HG03159 (cell line): Measurements from ENCODE around the gene UTP14A.

Experiments used
- ATAC-seq: cut with Tn5 transposase; IDR thresholded peaks from one replicate; pipeline ENCODE4 v1.9.1; 2021; ENCODE audit warnings: mild to moderate bottlenecking, moderate library complexity; ENCODE audit not compliant: unreplicated experiment

The UTP14A gene

DNA sequence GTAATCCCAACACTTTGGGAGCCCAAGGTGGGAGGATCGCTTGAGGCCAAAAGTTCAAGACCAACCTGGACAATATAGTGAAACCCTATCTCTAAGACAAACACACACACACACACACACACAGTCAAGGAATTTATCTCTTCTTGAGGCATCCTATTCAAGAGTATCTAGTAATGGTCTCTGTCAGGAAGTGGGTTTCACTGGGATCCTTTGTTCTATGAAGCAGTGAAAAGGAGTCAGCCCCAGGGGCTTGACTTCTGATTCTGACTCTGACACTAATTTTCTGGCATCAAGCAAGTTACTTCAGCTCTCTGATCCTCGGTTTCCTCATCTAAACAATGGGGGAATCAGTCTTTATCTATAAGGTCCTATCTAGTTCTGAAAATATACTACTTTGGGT lies 34.8 kb downstream of the UTP14A start:
- no peak for ATAC-seq

DNA sequence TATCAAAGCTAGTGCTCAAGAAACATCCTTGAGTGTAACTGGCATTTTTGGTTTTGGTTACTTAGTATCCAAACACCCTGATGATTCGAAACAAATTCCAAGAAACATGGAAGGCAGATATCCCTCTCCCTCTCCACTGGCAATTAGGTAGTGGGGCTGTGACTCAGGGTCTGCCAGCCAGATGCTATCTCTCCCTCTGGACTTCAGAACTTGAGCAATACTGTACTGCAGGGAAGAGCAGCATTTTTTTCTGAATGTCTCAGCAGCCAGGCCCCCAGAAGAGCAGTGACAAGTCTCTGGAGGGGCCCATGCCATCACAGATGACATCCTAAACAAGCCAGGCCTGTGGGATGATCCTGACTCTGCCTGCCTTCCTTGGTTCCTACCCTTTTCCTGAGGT lies 39.2 kb downstream of the UTP14A start:
- no peak for ATAC-seq

DNA sequence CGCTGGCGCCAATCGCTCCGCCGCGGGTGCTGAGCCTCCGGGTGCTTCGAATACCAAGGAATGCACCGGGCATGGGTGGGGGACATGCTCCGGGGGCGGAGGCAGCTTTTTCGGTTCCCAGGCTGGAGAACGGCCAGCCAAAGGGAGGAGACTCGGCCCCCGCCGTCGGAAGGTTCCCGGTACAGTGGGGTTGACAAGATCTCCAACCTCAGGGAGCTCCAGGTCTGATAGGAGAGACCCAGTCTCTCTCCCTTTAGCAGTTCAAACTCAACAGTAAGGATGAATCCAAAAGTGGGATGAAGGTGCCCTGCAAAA lies 47.3 kb downstream of the UTP14A start:
- no peak for ATAC-seq

DNA sequence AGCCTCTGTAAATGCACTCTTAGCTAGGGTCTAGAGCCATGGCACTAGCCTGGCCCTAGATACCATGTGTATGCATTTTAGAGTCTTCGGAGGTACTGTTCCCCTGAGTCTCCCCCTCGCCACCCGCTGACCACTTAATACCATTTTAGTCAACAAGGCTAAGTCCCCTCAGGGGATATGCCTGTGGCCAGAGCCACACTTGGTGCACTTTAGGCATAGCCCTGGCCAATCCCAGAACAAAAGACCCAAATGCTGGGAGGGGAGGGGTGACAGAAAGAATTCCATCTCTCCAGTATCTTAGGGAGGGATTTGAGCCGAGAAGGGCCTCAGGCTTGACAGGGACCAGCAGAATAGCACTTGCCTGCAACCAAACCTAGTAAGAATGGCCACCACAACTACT lies 47.9 kb downstream of the UTP14A start:
- no peak for ATAC-seq

DNA sequence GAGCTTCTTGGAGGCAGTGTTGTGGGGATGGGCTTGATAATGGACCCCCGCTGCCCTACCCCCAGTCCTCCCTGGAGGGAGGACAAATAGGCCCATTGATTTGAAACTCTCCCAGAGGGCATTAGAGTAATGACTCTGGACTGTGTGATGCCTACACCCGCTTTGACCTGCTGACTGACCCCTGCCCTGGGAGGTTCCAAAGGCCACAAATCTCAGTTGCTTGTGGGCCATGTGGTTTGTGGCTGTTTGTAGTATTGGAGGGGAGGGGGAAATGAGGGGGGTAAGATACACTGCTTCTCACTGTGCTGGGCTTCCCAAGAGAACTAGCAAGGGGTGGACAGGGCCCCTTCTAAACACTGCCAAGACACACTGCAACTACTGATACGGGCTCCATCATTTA lies 48.8 kb downstream of the UTP14A start:
- no peak for ATAC-seq

DNA sequence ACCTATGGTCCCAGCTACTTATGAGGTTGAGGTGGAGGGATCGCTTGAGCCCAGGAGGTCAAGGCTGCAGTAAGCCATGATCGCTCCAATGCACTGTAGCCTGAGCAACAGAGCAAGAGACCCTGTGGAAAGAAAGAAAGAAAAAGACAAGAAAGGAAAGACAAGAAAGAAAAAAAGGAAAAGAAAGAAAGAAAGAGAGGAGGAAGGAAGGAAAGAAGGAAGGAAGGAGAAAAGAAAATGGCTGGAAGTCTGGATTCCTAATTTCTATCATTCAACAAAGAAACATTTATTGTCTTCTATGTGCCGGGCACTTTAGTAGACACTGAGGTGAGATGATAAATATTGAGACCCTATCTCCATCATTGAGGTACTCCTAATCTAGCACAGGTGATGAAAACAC lies 49.7 kb downstream of the UTP14A start:
- ATAC-seq: no peak

DNA sequence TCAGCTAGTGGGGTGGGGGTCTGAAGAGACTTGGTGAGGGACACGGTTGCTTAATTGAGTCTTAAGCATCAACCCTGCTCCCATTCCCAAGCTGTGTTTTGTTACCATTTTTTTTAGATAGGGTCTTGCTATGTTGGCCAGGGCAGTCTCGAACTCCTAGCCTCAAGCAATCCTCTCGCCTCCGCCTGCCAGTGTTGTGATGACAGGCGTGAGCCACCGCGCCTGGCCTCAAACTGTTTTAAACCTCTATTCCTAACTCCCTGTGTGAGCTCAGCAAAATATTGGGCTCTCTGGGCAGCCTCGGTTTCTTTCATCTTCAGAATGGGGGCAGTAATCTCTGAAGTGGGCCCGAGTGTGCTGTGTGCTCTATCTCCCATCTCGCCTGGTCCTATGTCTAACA lies 50.2 kb downstream of the UTP14A start:
- no peak for ATAC-seq

DNA sequence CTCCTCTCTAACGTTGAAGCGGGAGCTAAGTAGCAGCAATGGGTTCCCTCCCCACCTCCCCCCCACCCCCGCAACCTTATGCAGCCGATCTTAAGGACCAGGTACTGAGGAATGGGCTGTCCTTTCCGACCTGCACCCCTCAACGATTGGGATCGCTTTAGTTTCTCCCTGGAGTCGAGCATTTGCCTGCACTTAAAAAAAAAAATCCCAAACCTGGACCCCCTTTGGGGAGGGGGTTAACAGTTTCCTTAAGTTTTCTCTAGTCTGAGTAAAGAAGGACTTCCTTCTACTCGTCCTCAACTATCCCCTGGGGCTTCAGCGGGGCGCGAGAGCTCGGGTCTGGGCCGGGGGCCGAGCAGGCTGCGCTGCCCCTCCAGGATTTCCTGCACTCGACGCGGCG lies 50.8 kb downstream of the UTP14A start:
- no peak for ATAC-seq

DNA sequence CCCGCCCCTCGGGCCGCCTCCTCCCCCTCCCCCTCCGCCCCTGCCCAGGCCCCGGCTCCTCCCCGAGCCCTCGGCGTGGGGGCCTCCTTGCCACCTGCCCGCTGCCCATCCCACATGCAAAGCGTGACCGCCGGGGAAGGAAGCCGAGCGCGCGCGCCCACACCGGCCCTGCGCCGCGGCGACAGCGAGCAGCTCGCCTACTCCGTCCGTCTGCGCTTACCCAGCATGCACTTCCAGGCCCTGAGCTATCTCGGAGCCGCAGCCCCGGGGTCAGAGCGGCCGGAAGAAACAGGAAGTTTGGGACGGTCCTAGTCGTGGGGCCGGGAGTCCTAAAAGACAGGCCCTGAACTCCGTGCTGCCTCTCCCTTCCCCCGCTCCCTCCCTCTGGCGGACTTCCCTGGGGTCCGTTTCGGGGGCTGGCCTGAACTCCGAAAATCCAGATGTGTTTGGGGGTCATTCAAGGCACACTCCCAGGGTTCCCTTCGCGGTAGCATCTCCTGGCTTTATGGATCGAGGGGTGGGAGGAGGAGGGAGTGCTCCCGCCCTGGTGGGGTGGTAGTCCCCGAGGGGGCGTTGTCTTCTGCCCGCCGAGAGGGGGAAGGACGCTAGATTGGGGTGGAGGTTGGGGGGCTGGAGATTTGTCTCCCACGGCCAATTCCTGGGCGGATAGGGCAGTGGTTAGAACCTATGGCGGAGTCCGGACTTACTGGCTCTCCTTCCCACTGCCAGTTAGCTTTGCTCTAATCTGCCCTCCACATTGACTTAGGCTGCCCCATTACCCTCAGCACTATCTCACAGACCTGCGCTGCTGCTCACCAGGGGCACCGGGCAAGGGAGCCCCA lies 51.5 kb downstream of the UTP14A start:
- ATAC-seq: peak; percentile 55

DNA sequence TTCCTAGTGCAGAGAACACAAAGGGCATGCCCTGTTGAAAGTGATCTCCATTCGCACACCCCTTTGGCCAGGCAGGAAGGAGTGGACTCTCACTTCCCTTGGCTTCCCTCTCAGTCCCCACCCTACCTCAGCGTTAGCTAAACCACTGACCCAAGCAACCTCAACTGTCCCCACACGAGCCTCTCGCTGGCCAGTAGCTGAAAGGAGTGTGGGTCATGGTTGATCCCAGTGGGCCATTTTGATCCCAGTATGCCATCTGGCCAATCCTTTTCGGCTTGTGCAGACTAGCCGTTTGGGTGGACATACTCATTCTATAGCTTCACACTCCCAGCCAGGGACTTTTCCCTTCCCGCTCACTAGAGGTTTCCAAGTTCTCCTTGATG lies 52.1 kb downstream of the UTP14A start:
- no peak for ATAC-seq

DNA sequence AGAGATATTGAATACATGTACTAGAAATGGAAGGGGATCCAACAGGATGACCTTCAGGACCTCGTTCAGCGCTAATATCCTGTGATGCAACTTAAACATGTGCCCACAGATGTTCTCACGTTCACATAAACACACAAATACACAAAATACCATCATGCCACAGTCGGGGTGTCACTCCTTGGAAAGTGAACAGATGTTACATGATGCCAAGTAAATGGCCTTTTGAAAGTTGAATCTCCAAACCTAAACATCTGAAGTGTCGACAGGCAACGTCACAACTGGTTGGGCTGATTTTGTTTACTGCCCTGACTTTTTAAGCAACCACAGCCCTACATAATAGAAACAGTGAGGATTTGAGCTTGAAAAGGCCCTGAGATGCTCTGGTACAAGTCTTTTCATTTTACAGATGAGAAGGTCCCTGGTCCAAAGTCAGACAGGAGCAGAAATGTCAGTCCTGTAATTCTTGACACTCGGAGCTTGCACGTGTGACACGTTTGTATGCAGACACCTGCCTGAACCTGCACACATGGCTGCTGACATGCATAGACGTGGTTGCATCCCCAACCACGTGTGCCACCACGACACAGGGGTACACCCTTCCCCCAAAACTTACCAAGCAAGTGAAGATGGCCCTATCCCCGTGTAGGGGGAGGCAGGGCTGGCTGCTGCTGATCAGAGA lies 53.0 kb downstream of the UTP14A start:
- ATAC-seq: no peak

DNA sequence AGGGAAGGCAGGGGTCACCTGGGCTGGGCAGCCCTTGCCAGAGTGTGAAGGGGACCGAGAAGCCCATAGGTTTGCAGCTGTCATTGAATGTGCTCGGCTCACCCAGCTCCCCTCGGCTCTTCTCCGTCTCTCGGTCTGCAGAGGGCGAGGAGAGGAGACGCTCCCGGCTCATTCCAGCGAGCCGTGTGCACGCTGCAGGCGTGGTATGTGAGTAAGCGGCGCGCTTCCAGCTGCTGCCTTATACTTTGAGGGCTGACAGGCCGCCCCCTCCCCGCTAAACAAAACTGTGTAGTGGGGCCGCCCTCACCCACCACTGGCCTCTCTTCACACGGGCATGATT lies 53.5 kb downstream of the UTP14A start:
- no peak for ATAC-seq

DNA sequence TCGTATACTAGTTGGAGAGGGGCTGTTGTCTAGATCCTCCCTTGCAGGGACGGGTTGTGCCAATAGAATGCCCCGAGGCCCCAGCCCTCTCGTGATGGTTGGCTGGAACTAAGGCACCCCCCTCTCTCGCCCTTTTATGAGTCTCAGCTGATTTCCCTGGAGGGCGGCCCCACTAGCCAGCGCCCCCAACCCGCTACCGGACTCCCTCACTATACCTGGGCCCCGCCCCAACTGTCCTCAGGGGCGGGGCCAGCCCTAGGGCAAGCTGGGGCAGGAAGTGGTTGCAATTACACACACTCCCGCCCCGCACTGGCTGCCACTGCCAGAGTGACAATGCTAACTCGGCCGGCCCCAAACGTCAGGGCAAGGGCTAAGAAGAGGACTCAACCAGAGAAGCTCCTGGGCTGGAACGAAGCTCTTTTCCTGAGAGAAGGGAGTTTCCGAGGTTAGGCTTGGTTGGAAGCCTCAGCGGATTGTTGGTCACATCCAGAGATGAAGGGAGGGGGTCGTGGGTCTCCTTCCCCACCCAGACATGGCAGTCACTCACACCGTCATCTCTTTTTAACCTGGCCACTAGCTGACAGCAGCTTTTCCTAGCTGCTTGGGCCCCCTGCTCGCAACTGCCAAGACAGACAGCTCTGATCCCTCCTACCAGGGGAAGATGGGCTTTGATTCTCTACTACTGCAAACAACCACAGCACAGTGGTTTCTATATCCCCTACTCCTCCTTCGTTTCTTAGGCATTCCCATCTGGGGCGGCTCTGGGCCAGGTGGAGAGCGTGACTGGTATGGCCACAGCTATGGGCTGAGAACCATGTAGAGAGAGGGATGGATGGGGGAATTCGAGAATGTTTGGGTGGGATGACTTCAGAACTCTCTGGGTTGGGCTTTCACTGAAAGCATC lies 55.5 kb downstream of the UTP14A start:
- peak; percentile 87 for ATAC-seq

DNA sequence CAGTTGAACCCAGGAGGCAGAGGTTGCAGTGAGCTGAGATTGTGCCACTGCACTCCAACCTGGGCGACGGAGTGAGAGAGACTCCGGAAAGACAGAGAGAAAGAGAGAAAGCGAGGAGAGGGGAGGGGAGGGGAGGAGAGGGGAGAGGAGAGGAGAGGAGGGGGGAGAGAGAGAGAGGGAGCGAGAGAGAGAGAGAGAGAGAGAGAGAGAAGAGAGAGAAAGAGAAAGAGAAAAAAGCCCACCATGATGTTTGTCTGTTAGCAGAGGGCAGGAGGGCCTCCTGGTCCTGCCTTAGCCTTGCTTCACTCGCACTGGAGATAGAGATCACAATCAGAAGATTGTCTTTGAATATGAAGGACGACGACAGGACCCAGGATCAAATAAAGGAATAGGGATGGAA lies 57.8 kb downstream of the UTP14A start:
- ATAC-seq: no peak

DNA sequence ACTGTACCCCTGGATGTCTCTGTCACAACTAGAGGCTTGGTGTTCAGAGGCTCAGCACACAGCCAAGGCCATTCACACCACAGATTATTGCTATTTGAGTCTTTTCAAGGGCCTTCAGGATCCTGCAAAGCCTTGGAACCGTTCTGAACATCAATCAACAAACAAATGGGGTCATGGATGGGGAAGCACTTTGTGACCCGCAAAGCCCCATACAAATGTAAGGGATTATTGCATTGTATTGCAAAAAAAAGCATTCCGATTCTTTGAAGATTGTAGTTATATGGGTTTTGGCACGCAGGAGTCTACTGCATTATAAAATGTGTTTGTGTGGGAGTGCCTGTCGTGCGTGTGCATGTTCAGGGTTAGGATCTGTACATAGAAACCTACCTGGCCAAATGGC lies 59.2 kb downstream of the UTP14A start:
- ATAC-seq: no peak

DNA sequence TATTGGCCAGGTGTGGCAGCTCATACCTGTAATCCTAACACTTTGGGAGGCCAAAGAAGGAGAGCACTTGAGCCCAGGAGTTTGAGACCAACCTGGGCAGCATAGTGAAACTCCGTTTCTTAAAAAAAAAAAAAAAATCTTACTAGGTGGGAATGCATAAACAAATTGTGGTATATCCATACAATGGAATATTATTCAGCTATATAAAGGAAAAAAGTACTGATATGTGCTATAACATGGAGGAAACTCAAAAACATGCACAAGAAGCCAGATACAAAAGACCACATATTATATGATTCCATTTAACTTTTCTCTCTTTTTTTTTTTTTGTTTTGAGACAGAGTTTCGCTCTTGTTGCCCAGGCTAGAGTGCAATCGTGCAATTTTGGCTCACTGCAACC lies 63.0 kb downstream of the UTP14A start:
- no peak for ATAC-seq

DNA sequence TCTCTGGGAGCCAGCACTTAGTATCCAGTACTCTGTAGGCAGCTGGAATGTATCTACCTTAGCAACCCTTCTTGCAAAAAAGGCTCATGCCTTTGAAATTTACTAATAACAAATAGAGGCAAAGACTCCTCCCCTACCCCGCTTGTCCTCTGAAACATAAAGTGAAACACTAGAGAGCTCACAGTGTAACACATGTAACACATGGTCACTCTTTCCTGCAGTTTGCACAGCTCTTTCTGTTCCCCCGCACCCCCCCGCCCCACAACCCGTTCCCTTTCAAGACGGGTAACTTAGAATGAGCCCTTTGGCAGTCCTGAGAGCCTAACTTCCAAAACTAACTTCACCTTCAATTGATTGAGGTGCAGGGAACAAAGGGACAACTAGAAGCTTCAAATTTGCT lies 70.5 kb downstream of the UTP14A start:
- ATAC-seq: no peak
